OCI-LY7 (cell line): Measurements from ENCODE around the gene IMMT. TPM values are rescaled to one million over a fixed set of nuclear protein-coding genes. Genes with fewer than 3 reads are reported as not detected.

ENCODE experiments used
- BruUV-seq: library from RNA; stranded (reverse); fragments of 400-500 nt; replicated peaks from 2 replicates; lab custom pipeline; 2021; lab: Mats Ljungman, UMichigan
- CTCF ChIA-PET: fragments of 300-600 bp; sonication (Branson Sonifier 250); formaldehyde crosslinking; loops from one replicate; lab custom pipeline; 2022; ENCODE audit warnings: antibody characterized with exemption; ENCODE audit not compliant: unreplicated experiment; lab: Charles Lee
- POLR2A ChIA-PET: fragments of 300-600 bp; sonication (Branson Sonifier 250); formaldehyde crosslinking; loops from one replicate; lab custom pipeline; 2022; ENCODE audit warnings: antibody characterized with exemption; lab: Charles Lee
- DNase-seq: peaks from one replicate; pipeline ENCODE4 v3.0.0-alpha.2; 2015; ENCODE audit warnings: low spot score
- H2AFZ ChIP-seq: fragments of 200-600 bp; sonication (generic), shearing (Covaris generic); 2 replicates; pipeline ENCODE4 v1.6.1; 2014; ENCODE audit warnings: mild to moderate bottlenecking, antibody characterized with exemption, low read length, moderate library complexity
- H3K27ac ChIP-seq: fragments of 200-600 bp; sonication (generic); 2 replicates; pipeline ENCODE4 v1.5.1; 2014; ENCODE audit warnings: mixed run types, low read depth, mild to moderate bottlenecking, moderate library complexity, low read length, inconsistent platforms; ENCODE audit not compliant: poor library complexity, severe bottlenecking
- H3K36me3 ChIP-seq: fragments of 200-600 bp; sonication (generic); 2 replicates; pipeline ENCODE4 v1.6.1; 2014; ENCODE audit warnings: mild to moderate bottlenecking, antibody characterized with exemption, low read length, moderate library complexity, mixed read lengths; ENCODE audit not compliant: insufficient read depth
- H3K4me1 ChIP-seq: fragments of 200-600 bp; sonication (generic); 2 replicates; pipeline ENCODE4 v1.5.1; 2014; ENCODE audit warnings: mild to moderate bottlenecking, low read length; ENCODE audit not compliant: insufficient read depth, poor library complexity, severe bottlenecking
- H3K4me2 ChIP-seq: fragments of 200-600 bp; sonication (generic); 2 replicates; pipeline ENCODE4 v1.6.1; 2014; ENCODE audit warnings: mild to moderate bottlenecking, low read length
- H3K4me3 ChIP-seq: fragments of 200-600 bp; sonication (generic); 2 replicates; pipeline ENCODE4 v1.5.1; 2014; ENCODE audit warnings: mild to moderate bottlenecking, low read depth, low read length; ENCODE audit not compliant: poor library complexity, severe bottlenecking
- H3K79me2 ChIP-seq: fragments of 200-600 bp; sonication (generic); 2 replicates; pipeline ENCODE4 v1.6.1; 2016; ENCODE audit warnings: low read depth, mild to moderate bottlenecking, low read length, moderate library complexity, mixed read lengths; ENCODE audit not compliant: insufficient read depth
- H3K9me2 ChIP-seq: fragments of 200-600 bp; sonication (generic); 2 replicates; pipeline ENCODE4 v1.6.1; 2016; ENCODE audit warnings: mild to moderate bottlenecking, low read length, mixed read lengths; ENCODE audit not compliant: insufficient read depth
- H3K9me3 ChIP-seq: fragments of 200-600 bp; sonication (generic); 2 replicates; pipeline ENCODE4 v1.6.1; 2014; ENCODE audit warnings: mild to moderate bottlenecking, mixed run types, low read length, mixed read lengths
- H4K20me1 ChIP-seq: fragments of 200-600 bp; sonication (generic); 2 replicates; pipeline ENCODE4 v1.6.1; 2014; ENCODE audit warnings: mild to moderate bottlenecking, antibody characterized with exemption, low read length, moderate library complexity, mixed read lengths; ENCODE audit not compliant: insufficient read depth
- CTCF ChIP-seq: fragments of 200-600 bp; sonication (generic); conservative IDR thresholded peaks from 2 replicates; pipeline ENCODE4 v1.5.1; 2014; ENCODE audit warnings: mild to moderate bottlenecking, antibody characterized with exemption, low read length, moderate library complexity, mixed read lengths
- EZH2phosphoT487 ChIP-seq: fragments of 200-600 bp; sonication (generic); IDR thresholded peaks from 2 replicates; pipeline ENCODE4 v1.6.1; 2018; ENCODE audit warnings: low read depth, borderline replicate concordance, mild to moderate bottlenecking, mixed run types, antibody characterized with exemption, low read length, moderate library complexity, mixed read lengths
- intact Hi-C: fragments of 100-400 bp; cut with micrococcal nuclease; formaldehyde crosslinking; loops from one replicate; pipeline ENCODE4 v1.10.0; 2022; ENCODE audit not compliant: unreplicated experiment
- total RNA-seq, 2 experiments: library from RNA; depleted of rRNA in 1 of 2; stranded (reverse); fragments of >200 nt in 1 of 2; shearing (Covaris generic) in 1 of 2; gene quantifications; 2 replicates each; pipeline ENCODE4 v1.2.3, GENCODE V29; 2014 to 2022

The IMMT gene
- total RNA-seq, 2 experiments from 2014 or later: 77.3 to 128 TPM

- TF ChIP-seq EZH2phosphoT487: no peak
- TF ChIP-seq CTCF: no peak
- Histone ChIP-seq H3K4me2 (no peak overlapping the region), H3K4me3 (no peak overlapping the region), H3K9me2 (no peaks in the 10 kb centered on the region), H3K27ac (no peak overlapping the region), H2AFZ (no peak overlapping the region), H3K9me3 (no peaks in the 10 kb centered on the region), H3K36me3 (peaks cover 85% of the 10 kb centered on the region), H3K4me1 (peaks cover 12% of the 10 kb centered on the region), H4K20me1 (peaks cover 12% of the 10 kb centered on the region; the same call in 1 of the 2 replicates), H3K79me2 (peaks cover 52% of the 10 kb centered on the region)
- DNase-seq: no peak
- no TSS peak for BruUV-seq
- CTCF ChIA-PET: interaction anchor here (1.5 kb wide), 1 partner anchor 10 kb away, joined by 3 read pairs; no protein-coding TSS in a partner anchor
- intact Hi-C loops: no loop called here
- POLR2A ChIA-PET: interaction anchor here (0.7 kb wide), 1 partner anchor 512 kb away, joined by 3 read pairs; no protein-coding TSS in a partner anchor
Observed at GRCh38 chr2:86176597-86176996, 18.7 kb downstream of the IMMT start.

GRCh38 chr2:86175828-86176227 is 19.4 kb downstream of the IMMT start:
- no peak overlapping the region for H3K4me3 ChIP-seq
- ChIA-PET POLR2A (interaction anchor here (0.7 kb wide), 1 partner anchor 511 kb away, joined by 3 read pairs; no protein-coding TSS in a partner anchor), CTCF (interaction anchor here (1.5 kb wide), 1 partner anchor 10 kb away, joined by 3 read pairs; no protein-coding TSS in a partner anchor)
- H4K20me1 ChIP-seq: peaks cover 12% of the 10 kb centered on the region; the same call in 1 of the 2 replicates
- H3K27ac ChIP-seq: no peak overlapping the region
- H3K79me2 ChIP-seq: peaks cover 44% of the 10 kb centered on the region
- DNase-seq: no peak
- H2AFZ ChIP-seq: no peak overlapping the region
- no peaks in the 10 kb centered on the region for H3K9me3 ChIP-seq
- TF ChIP-seq EZH2phosphoT487: no peak
- no peak for TF ChIP-seq CTCF
- H3K4me1 ChIP-seq: peaks cover 12% of the 10 kb centered on the region
- H3K4me2 ChIP-seq: no peak overlapping the region
- intact Hi-C loops: no loop called here
- H3K9me2 ChIP-seq: no peaks in the 10 kb centered on the region
- no TSS peak for BruUV-seq
- peaks cover 88% of the 10 kb centered on the region for H3K36me3 ChIP-seq

DNA sequence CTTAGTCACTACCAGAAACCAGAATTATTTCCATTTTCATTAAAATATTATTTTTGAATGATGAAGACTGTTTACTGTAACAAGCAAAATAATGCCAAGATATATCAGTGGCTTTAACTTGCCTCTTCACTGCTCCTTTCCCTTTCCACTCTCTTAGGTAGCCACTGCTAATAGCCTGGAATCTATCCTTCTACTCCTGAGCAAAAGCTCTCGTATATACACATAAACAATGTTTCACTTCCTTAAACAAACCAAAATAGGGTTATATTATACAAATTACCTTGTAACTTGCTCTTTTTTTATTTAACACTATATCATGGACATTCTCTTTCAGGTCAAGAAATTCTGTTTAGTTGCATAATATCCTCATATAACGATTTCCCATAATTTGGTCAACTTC is 20.8 kb downstream of the IMMT start:
- no peak for DNase-seq
- Histone ChIP-seq H3K4me2 (peak overlapping the region; percentile 25), H3K4me3 (no peak overlapping the region), H3K79me2 (peaks cover 35% of the 10 kb centered on the region; the same call in 1 of the 2 replicates), H4K20me1 (peaks cover 12% of the 10 kb centered on the region; the same call in 1 of the 2 replicates), H3K36me3 (peaks cover 96% of the 10 kb centered on the region), H2AFZ (no peak overlapping the region), H3K4me1 (peaks cover 12% of the 10 kb centered on the region), H3K9me3 (no peaks in the 10 kb centered on the region), H3K27ac (peak overlapping the region; percentile 5), H3K9me2 (no peaks in the 10 kb centered on the region)
- ChIA-PET POLR2A (interaction anchor here (0.6 kb wide), 1 partner anchor 429 kb away, joined by 4 read pairs; no protein-coding TSS in a partner anchor), CTCF (no interaction called here)
- no TSS peak for BruUV-seq
- intact Hi-C loops: no loop called here
- no peak for TF ChIP-seq CTCF
- TF ChIP-seq EZH2phosphoT487: no peak
